Panc1 (cell line): ENCODE measurements around the gene SLC35F5.

Experiments
- SIN3A ChIP-seq: IDR thresholded peaks from 2 replicates; pipeline ENCODE4 v1.6.1; 2012; ENCODE audit warnings: low read depth, mild to moderate bottlenecking, low read length, moderate library complexity, borderline replicate concordance; ENCODE audit not compliant: insufficient read depth
- TF ChIP-seq, protein P1 (sequence below): fragments of 450-650 bp; IDR thresholded peaks from 2 replicates; pipeline ENCODE4 v1.5.1; 2017; ENCODE audit warnings: mild to moderate bottlenecking
- TF ChIP-seq, protein P2 (sequence below), 2 experiments: IDR thresholded peaks; 2 replicates each; pipeline ENCODE4 v1.6.1; 2011 to 2012; ENCODE audit warnings: low read depth in 2 of 2, control low read depth in 1 of 2, low read length in 1 of 2, mild to moderate bottlenecking in 1 of 2, moderate library complexity in 1 of 2; ENCODE audit not compliant: insufficient read depth in 1 of 2

DNA sequence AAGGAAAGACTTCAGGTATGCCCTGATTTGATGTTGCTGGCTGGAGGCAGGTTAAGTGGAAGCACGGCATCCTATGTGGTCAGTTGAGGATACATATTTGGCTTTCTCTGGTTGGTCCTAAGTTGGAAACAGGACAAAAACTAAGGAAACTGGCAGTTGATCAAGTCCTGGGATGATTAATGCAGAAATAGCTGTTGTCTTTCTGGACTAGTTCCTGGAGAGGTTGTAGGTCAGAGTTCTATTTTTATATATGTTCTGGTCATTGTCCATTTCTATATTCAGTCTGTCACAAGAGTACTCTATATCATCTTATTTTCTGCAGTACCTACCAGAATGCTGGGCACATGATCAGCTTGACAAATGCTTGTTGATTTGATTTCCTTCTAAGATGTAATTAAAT, 4.0 kb upstream of the SLC35F5 start:
- TF ChIP-seq, protein P1, sequence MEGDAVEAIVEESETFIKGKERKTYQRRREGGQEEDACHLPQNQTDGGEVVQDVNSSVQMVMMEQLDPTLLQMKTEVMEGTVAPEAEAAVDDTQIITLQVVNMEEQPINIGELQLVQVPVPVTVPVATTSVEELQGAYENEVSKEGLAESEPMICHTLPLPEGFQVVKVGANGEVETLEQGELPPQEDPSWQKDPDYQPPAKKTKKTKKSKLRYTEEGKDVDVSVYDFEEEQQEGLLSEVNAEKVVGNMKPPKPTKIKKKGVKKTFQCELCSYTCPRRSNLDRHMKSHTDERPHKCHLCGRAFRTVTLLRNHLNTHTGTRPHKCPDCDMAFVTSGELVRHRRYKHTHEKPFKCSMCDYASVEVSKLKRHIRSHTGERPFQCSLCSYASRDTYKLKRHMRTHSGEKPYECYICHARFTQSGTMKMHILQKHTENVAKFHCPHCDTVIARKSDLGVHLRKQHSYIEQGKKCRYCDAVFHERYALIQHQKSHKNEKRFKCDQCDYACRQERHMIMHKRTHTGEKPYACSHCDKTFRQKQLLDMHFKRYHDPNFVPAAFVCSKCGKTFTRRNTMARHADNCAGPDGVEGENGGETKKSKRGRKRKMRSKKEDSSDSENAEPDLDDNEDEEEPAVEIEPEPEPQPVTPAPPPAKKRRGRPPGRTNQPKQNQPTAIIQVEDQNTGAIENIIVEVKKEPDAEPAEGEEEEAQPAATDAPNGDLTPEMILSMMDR, result no peak
- no peak for TF ChIP-seq SIN3A
- TF ChIP-seq, protein P2, sequence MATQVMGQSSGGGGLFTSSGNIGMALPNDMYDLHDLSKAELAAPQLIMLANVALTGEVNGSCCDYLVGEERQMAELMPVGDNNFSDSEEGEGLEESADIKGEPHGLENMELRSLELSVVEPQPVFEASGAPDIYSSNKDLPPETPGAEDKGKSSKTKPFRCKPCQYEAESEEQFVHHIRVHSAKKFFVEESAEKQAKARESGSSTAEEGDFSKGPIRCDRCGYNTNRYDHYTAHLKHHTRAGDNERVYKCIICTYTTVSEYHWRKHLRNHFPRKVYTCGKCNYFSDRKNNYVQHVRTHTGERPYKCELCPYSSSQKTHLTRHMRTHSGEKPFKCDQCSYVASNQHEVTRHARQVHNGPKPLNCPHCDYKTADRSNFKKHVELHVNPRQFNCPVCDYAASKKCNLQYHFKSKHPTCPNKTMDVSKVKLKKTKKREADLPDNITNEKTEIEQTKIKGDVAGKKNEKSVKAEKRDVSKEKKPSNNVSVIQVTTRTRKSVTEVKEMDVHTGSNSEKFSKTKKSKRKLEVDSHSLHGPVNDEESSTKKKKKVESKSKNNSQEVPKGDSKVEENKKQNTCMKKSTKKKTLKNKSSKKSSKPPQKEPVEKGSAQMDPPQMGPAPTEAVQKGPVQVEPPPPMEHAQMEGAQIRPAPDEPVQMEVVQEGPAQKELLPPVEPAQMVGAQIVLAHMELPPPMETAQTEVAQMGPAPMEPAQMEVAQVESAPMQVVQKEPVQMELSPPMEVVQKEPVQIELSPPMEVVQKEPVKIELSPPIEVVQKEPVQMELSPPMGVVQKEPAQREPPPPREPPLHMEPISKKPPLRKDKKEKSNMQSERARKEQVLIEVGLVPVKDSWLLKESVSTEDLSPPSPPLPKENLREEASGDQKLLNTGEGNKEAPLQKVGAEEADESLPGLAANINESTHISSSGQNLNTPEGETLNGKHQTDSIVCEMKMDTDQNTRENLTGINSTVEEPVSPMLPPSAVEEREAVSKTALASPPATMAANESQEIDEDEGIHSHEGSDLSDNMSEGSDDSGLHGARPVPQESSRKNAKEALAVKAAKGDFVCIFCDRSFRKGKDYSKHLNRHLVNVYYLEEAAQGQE (IDR thresholded peaks at IDR 0.05; ENCODE audit: insufficient read depth in 1 of 2, low read depth in 2 of 2, low read length in 1 of 2), result no peak
